Measurements from ENCODE around the gene FAM153A.
"Not testable (repeated sequence)": the region's sequence is repeated elsewhere in the genome, so short reads cannot be mapped to it uniquely, and the experiment has no call there.

The FAM153A gene

GRCh38 chr5:177782792-177783633 lies at the start of gene FAM153A:
FAM153A (minus strand) TSS chr5:177782899.
- DNase-seq = not testable (repeated sequence)

GRCh38 chr5:177832287-177832686 lies 49.6 kb upstream of the FAM153A start:
- DNase-seq = not testable (repeated sequence)

GRCh38 chr5:177826073-177826472 lies 43.4 kb upstream of the FAM153A start:
- not testable (repeated sequence) for DNase-seq

- not testable (repeated sequence) for DNase-seq
These were observed 42.1 kb upstream of the FAM153A start for GRCh38 chr5:177824776-177825175.

- not testable (repeated sequence) for DNase-seq
These were observed 39.8 kb upstream of the FAM153A start for GRCh38 chr5:177822489-177822888.

- not testable (repeated sequence) for DNase-seq
These were observed 37.0 kb upstream of the FAM153A start for GRCh38 chr5:177819664-177820063.

GRCh38 chr5:177812814-177813425 lies 30.2 kb upstream of the FAM153A start:
- DNase-seq = not testable (repeated sequence)

GRCh38 chr5:177812160-177812743 lies 29.6 kb upstream of the FAM153A start:
- DNase-seq = not testable (repeated sequence)

GRCh38 chr5:177809209-177809913 lies 26.7 kb upstream of the FAM153A start:
- not testable (repeated sequence) for DNase-seq

- not testable (repeated sequence) for DNase-seq
These were observed 25.7 kb upstream of the FAM153A start for GRCh38 chr5:177808420-177808819.

GRCh38 chr5:177807265-177807664 lies 24.6 kb upstream of the FAM153A start:
- DNase-seq = not testable (repeated sequence)

GRCh38 chr5:177801427-177801826 lies 18.7 kb upstream of the FAM153A start:
- DNase-seq = not testable (repeated sequence)

GRCh38 chr5:177798237-177798840 lies 15.6 kb upstream of the FAM153A start:
- DNase-seq = not testable (repeated sequence)

- DNase-seq = not testable (repeated sequence)
These were observed 10.6 kb upstream of the FAM153A start for GRCh38 chr5:177793272-177793671.

GRCh38 chr5:177791649-177792048 lies 8.9 kb upstream of the FAM153A start:
- DNase-seq = not testable (repeated sequence)

- DNase-seq = not testable (repeated sequence)
These were observed 530 bp downstream of the FAM153A start for GRCh38 chr5:177782169-177782568.

- not testable (repeated sequence) for DNase-seq
These were observed 11.5 kb downstream of the FAM153A start for GRCh38 chr5:177771206-177771605.

- not testable (repeated sequence) for DNase-seq
These were observed 12.1 kb downstream of the FAM153A start for GRCh38 chr5:177770646-177771045.

- not testable (repeated sequence) for DNase-seq
These were observed 18.8 kb downstream of the FAM153A start for GRCh38 chr5:177763737-177764508.

GRCh38 chr5:177760954-177761353 lies 21.7 kb downstream of the FAM153A start:
- DNase-seq = not testable (repeated sequence)

GRCh38 chr5:177747354-177747753 lies 35.3 kb downstream of the FAM153A start:
- not testable (repeated sequence) for DNase-seq

GRCh38 chr5:177724858-177725257 lies 57.8 kb downstream of the FAM153A start:
- not testable (repeated sequence) for DNase-seq
